ENCODE results near the gene LAMP1. TPM values are rescaled to one million over a fixed set of nuclear protein-coding genes. Genes with fewer than 3 reads are reported as not detected.

Gene LAMP1
- total and polyA plus RNA-seq, 9 donors = 51.7 to 212 (median 144) TPM

DNA sequence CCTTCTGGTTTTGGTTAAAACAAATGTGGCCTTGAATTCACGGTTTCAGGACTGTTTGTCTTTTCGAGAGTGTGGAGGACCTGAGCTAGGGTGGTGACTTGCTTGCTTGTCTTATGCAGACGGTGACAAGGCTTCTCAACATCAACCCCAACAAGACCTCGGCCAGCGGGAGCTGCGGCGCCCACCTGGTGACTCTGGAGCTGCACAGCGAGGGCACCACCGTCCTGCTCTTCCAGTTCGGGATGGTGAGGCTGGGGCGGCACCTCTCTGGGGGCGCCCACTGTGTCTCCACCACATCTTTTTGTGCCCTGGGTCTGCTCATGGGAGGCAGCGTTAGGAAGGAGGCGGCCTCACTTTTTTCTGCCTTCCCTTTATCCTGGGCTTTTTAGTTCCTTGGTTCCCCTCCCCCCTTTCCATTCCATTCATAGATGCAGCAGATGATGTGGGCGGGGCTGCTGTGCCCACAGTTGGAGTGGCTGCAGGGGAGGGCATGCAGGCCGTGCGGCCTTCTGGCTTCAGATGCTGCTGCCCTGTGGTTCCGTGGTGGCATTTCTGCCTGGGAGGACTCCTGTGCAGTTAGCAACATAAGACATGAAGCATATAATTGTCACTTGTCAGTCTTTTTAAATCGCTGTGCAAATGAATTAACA, 23.3 kb downstream of the LAMP1 start:
- 76 to 87% (median 82%) methylated on average over 19 of the region's 19 CpGs for WGBS, 3 donors
- no peaks in the 10 kb centered on the region for H3K36me3 ChIP-seq
- no peak for DNase-seq

DNA sequence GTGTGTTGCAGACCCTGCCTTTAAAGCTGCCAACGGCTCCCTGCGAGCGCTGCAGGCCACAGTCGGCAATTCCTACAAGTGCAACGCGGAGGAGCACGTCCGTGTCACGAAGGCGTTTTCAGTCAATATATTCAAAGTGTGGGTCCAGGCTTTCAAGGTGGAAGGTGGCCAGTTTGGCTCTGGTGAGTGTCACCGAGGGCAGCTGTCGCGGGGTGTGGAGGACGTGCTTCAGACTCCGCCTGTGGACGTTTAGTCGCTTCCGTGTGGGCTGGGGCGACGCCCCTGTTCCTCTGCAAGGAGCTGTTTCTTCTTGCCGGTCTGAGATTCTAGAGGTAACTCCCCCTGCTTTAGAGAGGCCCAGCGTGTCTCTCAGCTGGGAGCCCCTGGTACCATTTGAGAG, 24.5 kb downstream of the LAMP1 start:
- H3K9me3 ChIP-seq = no peaks in the 10 kb centered on the region
- DNase-seq = no peak
- WGBS, 3 donors = 74 to 78% (median 77%) methylated on average over 22 of the region's 22 CpGs
- H3K4me1 ChIP-seq (ENCODE audit: insufficient read depth) = no peaks in the 10 kb centered on the region
- no peaks in the 10 kb centered on the region for H3K36me3 ChIP-seq
- no peak for TF ChIP-seq CTCF (IDR thresholded peaks at IDR 0.05)
- TF ChIP-seq POLR2A (IDR thresholded peaks at IDR 0.05) = no peak
- no peak for TF ChIP-seq EP300 (IDR thresholded peaks at IDR 0.05)
- H3K27ac ChIP-seq = no peak overlapping the region
- no peaks in the 10 kb centered on the region for H3K27me3 ChIP-seq
- no peak overlapping the region for H3K4me3 ChIP-seq
- intact Hi-C loops (cut with DNase I) = no loop called here

More for the DNA sequence above, 23.3 kb downstream of the LAMP1 start:
- intact Hi-C loops (cut with DNase I) = no loop called here
- Histone ChIP-seq H3K27me3 (no peaks in the 10 kb centered on the region), H3K9me3 (no peaks in the 10 kb centered on the region), H3K4me1 (ENCODE audit: insufficient read depth) (no peaks in the 10 kb centered on the region), H3K4me3 (no peak overlapping the region), H3K27ac (no peak overlapping the region)
- TF ChIP-seq CTCF (IDR thresholded peaks at IDR 0.05) = no peak
- no peak for TF ChIP-seq POLR2A (IDR thresholded peaks at IDR 0.05)
- no peak for TF ChIP-seq EP300 (IDR thresholded peaks at IDR 0.05)

GRCh38 chr13:113322043-113322461, 25.0 kb downstream of the LAMP1 start:
- no peak for TF ChIP-seq CTCF (IDR thresholded peaks at IDR 0.05)
- TF ChIP-seq EP300 (IDR thresholded peaks at IDR 0.05) = no peak
- TF ChIP-seq POLR2A (IDR thresholded peaks at IDR 0.05) = no peak
- DNase-seq = no peak
- H3K4me3 ChIP-seq = no peak overlapping the region
- H3K36me3 ChIP-seq = no peaks in the 10 kb centered on the region
- no peaks in the 10 kb centered on the region for H3K4me1 ChIP-seq (ENCODE audit: insufficient read depth)
- H3K9me3 ChIP-seq = no peaks in the 10 kb centered on the region
- WGBS, 3 donors = 37 to 42% (median 41%) methylated on average over 17 of the region's 17 CpGs
- H3K27me3 ChIP-seq = no peaks in the 10 kb centered on the region
- no peak overlapping the region for H3K27ac ChIP-seq
- intact Hi-C loops (cut with DNase I) = no loop called here

- H3K36me3 ChIP-seq = no peaks in the 10 kb centered on the region
- H3K9me3 ChIP-seq = no peaks in the 10 kb centered on the region
- TF ChIP-seq EP300 (IDR thresholded peaks at IDR 0.05) (no peak), POLR2A (IDR thresholded peaks at IDR 0.05) (no peak)
- intact Hi-C loops (cut with DNase I) = no loop called here
- no peak overlapping the region for H3K27ac ChIP-seq
- 94 to 95% (median 94%) methylated on average over 25 of the region's 25 CpGs for WGBS, 3 donors
- H3K4me3 ChIP-seq = no peak overlapping the region
- no peaks in the 10 kb centered on the region for H3K4me1 ChIP-seq (ENCODE audit: insufficient read depth)
- H3K27me3 ChIP-seq = no peaks in the 10 kb centered on the region
- no peak for DNase-seq
Measured at GRCh38 chr13:113322890-113323651, 26.0 kb downstream of the LAMP1 start.

DNA sequence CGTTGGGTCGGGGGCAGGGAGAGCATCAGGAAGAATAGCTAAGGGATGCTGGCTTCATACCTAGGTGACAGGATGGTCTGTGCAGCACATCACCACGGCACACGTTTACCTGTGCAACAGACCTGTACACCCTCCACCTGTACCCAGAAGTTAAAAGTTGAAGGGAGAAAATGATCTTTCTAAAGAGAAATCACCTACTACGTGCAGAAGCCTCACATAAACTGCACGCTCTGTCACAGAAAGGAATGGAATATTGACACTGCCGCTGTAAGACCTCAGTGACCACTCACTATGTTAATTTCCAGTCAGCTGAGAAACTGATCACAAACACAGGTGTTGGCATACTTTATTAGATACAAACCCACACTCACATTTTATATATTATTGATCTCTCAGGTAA, 26.8 kb downstream of the LAMP1 start:
- no peak overlapping the region for H3K27ac ChIP-seq
- DNase-seq = no peak
- TF ChIP-seq CTCF (IDR thresholded peaks at IDR 0.05) = no peak
- TF ChIP-seq EP300 (IDR thresholded peaks at IDR 0.05) = no peak
- TF ChIP-seq POLR2A (IDR thresholded peaks at IDR 0.05) = no peak
- no peak overlapping the region for H3K4me3 ChIP-seq
- H3K27me3 ChIP-seq = no peaks in the 10 kb centered on the region
- no peaks in the 10 kb centered on the region for H3K4me1 ChIP-seq (ENCODE audit: insufficient read depth)
- intact Hi-C loops (cut with DNase I) = no loop called here
- WGBS, 3 donors = 93 to 94% (median 94%) methylated on average over 7 of the region's 7 CpGs
- no peaks in the 10 kb centered on the region for H3K36me3 ChIP-seq
- H3K9me3 ChIP-seq = no peaks in the 10 kb centered on the region

All from ovary (tissue), 9 donors.